GM21737 (cell line): Measurements from ENCODE around the gene PKP4.

Experiments
- ATAC-seq: cut with Tn5 transposase; IDR thresholded peaks from one replicate; pipeline ENCODE4 v1.9.1; 2021; ENCODE audit warnings: mild to moderate bottlenecking, moderate library complexity; ENCODE audit not compliant: unreplicated experiment

The PKP4 gene

GRCh38 chr2:158730621-158731140 is 273.9 kb downstream of the PKP4 start:
- no peak for ATAC-seq

- ATAC-seq: no peak
Measured at GRCh38 chr2:158731386-158731785, 274.6 kb downstream of the PKP4 start.
